GM18861 (cell line): ENCODE measurements around the gene LY86.
"Not testable (repeated sequence)": the region's sequence is repeated elsewhere in the genome, so short reads cannot be mapped to it uniquely, and the experiment has no call there.

Experiments used
- ATAC-seq: cut with Tn5 transposase; IDR thresholded peaks from one replicate; pipeline ENCODE4 v1.9.1; 2021; ENCODE audit not compliant: unreplicated experiment

Gene LY86

DNA sequence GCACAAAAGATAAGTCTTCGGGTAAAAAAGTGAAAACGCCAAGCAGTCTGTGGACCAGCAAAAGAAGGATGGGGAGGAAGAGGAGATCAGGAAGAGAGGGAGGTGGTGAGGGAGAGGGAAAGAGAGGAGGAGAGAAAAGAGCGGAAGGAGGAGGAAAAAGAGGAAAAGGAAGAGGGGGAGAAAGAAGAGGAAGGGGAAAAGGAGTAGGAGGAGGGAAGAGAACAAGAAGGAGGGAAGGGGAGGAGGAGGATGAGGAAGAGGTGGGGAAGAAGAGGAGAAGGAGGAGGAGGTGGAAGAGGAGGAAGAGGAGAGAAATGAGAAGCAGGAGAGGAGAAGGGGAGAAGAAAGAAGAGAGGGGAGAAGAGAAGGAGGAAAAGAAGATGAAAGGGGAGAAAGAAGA lies 6.5 kb downstream of the LY86 start:
- no peak for ATAC-seq

DNA sequence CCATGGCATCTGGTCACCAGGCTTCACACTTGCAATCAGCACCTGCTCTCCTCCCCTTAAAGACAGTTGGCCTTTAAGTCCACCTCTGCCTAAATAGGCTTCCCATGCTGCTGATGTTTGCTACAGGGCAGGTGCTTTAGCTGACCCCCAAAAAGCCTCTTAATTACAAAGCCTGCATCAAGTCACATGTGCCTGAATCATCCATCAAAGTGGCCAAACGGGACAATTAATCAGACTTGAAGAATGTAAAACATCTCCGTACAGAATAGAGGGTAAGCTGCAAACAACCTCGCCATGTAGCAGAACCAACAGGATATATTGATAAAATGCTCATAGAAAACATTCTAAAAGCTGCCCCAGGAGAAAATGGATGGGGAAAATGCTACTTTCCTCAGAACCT lies 7.4 kb downstream of the LY86 start:
- ATAC-seq, result no peak

DNA sequence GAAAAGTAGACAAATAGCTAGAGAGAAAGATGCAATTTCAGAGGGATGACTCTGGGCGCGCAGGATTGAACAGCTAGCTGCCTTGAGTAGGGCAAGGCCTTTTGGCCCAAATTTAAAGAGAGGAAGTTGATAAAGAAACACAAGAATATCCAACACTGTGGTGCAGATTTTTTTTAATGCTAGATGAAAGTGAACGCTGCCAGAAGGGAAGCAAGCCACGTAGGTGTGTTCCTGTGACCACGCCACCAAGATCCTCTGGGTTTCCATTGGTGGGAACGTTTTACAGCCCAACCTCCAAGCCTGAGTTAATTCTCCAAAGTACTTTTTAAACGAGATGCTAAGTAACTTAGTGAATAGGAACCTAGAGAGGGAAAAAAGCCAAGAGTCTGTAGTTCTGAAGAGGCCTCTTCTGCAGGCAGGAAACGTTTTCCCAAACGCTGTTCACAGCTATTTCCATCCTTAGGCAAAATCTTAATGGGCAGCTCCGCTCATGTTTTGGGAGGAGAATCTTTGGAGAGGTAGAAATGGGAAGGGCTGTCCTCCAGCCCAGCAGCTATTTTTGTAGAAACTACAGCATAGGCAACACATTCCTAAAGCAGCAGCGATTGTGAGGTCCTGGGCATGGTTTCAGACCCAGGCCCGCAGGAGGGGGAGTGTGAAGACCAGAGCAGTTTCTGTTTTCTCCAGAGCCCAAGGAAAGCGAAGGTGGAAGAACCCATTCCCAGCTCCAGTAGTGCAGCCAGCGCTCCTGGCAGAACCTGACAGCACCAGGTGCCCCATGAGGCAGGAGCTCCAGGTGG lies 8.2 kb downstream of the LY86 start:
- no peak for ATAC-seq

DNA sequence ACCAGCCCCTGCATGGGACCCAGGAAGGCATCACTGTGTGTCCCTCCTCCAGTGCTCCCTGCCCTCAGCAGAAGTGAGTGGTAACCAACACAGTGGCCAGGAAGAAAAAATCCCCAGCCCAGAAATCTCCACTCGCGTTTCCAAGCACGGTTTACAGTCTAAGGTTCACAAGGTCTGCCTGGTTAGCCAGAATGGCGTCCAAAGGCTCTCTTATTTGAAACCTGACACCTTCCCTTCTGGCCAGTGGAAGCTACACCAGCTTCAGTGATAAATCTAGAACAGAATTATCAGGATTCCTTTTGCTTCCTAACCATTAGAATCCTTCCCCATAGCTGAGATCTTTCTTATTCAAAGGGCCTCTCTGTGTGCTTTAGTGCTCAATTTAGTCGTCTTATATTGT lies 9.2 kb downstream of the LY86 start:
- ATAC-seq, result no peak

DNA sequence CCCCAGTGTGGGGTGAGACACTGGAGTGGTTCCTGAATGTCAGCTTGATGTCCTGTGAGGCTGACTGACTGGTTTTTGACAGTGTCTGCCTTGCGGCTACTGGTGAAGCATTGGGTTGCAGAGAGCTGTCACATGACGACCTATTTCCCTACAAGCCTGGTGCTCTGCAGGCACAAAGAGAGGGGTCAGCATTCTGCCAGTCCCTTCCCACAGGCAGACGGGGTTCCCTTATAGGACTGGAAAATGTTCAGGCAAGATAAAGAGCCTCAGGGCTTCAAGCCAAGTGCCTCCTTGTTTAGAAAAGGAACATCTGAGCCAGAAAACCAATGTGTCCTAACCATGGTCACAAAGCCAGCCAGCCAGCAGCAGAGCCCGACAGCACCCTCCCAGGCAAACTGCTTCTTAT lies 11.0 kb downstream of the LY86 start:
- ATAC-seq, result no peak

DNA sequence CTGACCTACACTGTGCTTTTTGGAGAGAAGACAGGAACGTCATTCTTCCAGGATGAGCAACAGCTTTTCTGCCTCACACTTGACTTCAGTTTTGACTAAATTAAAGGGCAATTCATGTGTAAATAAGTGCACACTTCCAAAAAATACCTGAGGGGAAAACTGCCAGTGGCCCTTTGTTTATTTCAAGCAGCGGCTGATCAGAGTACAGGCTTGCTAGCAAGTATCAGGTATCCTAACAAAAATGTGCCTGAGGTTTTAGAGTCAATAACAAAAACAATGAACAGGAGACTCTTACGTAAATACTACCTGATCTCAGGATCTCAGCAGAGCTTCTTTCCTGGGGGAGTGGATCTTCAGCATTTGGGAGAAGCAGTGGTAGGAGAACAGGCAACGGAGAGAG lies 12.4 kb downstream of the LY86 start:
- no peak for ATAC-seq

DNA sequence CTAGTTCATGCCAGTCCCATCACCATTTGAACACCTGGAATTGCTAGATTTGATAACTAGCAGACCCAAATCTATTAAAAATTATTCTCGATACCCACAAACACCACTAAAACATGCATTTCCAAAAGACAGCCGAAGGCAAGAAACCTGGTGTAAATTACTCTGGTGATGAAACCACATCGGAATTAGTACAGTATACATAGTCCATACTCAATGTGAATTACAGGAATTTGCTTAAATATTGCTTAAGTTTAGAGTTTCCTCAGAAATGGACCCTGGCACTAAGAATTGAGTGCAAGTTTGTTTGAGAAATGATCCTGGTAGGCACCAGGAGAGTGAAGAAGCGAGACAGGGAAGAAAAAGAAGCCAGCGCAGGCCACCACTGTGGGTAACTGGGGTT lies 13.7 kb downstream of the LY86 start:
- no peak for ATAC-seq

DNA sequence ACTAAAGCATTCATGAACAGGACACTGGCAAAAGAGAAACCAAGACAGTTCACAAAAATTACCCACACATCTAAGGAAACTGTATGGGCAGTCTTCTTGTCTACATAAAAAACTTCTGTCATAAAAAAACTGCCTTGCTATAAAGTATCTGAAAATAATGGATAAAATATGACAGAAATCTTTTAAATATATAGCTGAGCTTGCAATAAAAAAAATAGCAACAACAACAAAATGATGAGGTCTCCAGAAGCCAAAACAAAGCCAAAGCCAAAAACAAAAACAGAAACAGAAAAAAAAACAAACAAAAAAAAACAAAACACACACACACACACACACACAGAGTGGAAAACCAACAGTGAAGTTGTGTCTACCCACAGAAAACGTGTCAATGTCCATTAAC lies 14.8 kb downstream of the LY86 start:
- ATAC-seq, result no peak

DNA sequence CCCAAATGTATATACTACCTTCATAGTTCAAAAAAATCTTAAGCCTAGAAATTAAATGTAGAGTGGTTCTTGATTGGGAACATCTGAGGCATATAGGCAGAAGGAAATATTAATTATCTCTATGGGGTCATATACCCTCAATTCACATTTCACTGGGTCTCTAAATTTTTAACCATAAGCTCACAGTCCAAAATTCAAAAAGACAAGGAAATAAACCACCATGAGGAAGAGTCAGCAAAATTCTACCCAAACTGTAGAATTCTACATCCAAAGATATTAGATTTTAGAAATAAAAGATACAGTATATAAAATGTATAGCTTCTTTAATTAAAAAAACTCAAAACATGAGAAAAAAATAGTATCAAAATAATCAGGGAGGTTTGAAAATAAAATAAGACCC lies 15.5 kb downstream of the LY86 start:
- ATAC-seq, result no peak

DNA sequence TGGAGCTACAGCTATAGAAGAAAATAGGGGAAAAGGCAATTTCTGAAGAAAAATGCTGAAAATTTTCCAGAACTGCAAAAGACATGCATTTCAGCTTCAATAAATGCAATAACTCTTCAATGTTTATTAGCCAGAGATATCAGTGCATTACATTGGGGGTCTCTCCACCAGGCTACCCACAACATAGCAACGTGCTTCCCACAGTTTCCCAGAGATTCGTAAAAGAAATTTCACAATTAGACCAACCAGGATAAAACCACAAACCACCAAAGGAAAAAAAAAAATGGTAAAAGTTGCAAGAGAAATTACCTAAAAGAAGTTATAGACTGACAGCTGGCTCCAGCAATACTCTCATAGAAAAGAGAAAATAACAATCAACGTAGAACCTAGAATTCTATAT lies 16.0 kb downstream of the LY86 start:
- no peak for ATAC-seq

DNA sequence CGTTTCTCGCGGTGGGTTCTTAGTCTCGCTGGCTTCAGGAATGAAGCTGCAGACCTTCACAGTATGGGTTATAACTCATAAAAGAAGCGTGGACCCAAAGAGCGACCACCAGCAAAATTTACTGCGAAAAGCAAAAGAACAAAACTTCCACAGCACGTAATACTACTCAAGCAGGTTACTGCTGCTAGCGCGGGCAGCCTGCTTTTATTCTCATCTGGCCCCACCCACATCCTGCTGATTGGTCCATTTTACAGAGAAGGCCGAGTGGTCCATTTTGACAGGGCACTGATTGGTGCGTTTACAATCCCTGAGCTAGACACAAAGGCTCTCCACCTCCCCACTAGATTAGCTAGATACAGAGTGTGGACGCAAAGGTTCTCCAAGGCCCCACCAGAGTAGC lies 17.4 kb downstream of the LY86 start:
- no peak for ATAC-seq

DNA sequence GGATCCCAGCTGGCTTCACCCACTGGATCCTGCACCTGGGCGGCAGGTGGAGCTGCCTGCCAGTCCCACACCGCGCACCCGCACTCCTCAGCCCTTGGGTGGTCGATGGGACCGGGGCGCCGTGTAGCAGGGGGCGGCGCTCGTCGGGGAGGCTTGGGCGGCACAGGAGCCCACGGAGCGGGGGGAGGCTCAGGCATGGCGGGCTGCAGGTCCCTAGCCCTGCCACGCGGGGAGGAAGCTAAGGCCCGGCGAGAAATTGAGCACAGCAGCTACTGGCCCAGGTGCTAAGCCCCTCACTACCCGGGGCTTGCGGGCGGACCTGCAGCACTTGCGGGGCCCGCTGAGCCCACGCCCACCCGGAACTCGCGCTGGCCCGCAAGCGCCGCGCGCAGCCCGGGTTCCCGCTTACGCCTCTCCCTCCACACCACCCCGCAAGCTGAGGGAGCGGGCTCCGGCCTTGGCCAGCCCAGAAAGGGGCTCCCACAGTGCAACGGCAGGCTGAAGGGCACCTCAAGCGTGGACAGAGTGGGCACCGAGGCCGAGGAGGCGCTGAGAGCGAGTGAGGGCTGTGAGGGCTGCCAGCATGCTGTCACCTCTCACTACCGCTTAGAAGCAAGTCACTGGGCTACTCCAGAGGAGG lies 18.0 kb downstream of the LY86 start:
- not testable (repeated sequence) for ATAC-seq

DNA sequence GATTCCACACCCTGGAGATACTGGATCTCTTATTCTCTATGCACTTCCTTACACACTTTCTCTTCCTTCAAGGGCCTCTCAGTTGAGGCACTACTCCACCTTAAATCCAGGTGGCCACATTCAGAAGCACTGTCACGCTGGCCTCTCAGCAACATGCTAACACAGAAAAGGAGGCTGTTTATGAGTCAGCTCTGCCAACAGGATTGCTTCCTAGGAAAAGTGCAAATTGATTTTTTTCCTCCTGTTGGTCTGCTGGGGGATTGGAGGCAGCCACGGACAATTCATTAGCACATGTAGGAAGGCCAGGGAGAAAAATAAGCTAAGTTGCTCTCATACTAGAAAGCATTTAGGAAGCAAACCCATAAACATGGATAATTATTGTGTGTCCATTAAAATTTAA lies 20.9 kb downstream of the LY86 start:
- ATAC-seq, result no peak

DNA sequence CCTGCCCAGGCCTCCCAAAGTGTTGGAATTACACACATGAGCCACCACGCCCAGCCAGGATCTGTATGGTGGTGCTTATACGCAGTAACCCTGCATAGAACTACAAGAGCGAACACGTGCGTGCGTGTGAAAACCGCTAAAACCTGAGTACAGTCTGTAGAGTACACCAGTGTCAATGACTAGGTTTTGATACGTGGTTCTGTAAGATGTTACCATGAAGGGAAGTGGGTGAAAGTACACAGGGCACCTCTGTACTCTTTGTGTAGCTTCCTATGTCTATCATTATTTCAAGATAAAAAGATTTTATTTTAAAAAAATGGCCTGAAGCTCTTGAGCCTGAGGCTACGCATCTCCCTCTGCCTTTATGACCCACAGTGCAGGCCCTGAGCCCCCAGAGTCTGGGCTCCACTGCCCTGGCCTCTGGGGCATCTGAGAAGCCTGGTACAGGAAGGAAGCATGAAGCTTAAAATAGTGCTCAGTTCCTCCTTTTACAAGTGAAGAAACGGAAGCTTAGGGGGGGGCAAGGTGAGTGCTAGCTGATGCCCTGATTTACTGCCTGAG lies 21.6 kb downstream of the LY86 start:
- ATAC-seq, result peak; percentile 91

DNA sequence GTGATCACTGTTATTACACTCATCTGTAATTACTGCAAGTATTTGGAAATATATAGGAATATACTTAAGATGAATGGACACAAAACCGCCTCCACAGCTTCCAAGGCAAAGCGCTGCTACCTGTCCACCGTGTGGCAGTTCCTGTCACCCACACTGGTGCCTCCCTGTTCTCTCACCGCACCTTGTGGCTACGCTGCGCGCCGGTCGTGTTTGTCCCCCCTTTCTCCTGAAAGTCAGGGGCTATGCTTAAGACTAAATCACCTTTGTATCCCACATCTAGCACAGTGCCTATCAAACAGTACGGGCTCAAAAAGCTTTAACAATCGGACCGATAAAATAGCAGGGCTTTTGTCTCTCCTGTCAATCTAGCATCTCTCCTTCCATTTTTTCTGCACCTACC lies 23.0 kb downstream of the LY86 start:
- no peak for ATAC-seq

DNA sequence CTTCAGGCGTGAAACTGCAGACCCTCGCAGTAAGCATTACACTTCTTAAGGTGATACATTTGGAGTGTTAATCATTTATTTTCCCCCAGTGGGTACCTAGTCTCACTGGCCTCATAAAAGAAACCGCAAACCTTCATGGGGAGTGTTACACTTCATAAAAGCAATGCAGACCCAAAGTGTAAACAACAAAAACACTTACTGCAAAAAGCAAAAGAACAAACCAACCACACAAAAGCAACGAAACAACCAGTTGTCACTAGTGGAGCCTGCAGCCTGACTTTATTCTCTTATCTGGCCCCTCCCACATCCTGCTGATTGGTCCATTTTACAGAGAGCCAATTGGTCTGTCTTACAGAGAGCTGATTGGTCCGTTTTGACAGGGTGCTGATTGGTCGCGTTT lies 23.8 kb downstream of the LY86 start:
- ATAC-seq, result no peak

DNA sequence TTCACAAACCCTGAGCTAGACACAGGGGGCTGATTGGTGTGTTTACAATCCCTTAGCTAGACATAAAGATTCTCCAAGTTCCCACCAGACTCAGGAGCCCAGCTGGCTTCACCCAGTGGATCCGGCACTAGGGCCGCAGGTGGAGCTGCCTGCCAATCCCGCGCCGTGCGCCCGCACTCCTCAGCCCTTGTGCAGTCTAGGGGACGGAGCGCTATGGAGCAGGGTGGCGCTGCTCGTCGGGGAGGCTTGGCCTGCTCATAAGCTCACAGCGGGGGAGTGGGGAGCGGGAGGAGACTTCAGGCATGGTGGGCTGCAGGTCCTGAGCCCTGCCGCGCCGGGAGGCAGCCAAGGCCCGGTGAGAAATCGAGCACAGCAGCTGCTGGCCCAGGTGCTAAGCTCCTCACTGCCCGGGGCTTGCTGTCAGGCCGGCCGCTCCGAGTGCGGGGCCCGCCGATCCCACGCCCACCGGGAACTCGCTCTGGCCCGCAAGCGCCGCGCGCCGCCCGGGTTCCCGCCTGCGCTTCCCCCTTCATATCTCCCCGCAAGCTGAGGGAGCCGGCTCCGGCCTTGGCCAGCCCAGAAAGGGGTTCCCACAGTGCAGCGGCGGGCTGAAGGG lies 24.7 kb downstream of the LY86 start:
- ATAC-seq, result not testable (repeated sequence)

DNA sequence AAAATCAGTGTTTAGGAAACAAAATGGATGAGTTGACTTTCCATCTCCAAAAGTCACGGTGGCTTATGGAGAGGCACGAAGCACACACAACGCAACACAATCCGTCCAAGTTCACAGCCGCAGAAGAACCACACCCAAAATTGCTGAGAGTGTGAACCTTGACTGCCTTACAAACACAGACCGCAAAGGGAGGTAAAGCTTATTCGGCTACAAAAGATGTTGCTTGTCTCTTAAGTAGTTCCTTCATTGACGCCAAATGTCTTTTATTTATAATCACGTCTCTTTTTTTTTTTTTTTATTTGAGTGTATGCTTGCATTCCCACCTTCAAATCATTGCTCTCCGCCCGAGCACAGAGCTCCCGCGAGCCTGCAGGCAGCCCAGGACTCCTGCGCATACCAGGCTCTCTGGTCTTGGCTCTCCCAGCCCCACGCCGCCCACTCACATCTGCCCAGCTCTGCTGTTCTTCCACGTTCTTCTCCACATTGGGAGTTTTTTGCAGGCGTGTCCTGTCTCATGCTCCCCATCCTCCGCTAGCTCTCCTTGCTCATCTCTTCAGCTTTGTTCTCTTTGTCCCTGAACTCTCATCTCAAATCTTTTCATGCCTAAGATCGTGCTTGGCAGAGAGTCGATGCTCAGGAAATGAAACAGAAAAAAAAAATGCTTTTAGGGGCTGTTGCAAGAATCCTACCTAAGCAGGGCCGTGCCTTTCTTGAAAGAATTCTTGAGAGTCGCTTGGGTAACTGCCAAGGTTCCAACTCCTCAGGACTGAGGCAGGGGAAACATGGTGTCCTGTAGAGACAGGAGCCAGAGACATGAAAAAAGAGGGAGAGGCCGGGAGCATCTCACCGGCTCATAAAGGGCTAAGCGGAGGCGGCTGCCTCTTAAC lies 25.8 kb downstream of the LY86 start:
- no peak for ATAC-seq

DNA sequence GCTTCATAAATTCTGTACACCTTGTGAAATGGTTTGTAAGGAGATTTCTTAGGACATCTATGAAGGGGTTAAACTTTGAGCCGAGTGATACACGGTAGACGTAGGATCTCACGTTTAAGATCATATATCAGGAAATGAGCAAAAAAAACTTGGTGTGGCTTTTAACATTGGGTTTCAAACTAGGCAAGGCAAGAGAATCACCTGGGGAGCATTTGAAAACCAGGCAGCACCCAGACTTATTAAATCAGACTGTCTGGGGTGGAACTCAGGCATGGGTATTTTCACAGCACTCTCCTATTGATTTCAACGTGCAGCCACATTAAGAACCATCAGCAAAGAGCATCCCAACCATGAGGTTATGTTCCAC lies 26.4 kb downstream of the LY86 start:
- no peak for ATAC-seq

DNA sequence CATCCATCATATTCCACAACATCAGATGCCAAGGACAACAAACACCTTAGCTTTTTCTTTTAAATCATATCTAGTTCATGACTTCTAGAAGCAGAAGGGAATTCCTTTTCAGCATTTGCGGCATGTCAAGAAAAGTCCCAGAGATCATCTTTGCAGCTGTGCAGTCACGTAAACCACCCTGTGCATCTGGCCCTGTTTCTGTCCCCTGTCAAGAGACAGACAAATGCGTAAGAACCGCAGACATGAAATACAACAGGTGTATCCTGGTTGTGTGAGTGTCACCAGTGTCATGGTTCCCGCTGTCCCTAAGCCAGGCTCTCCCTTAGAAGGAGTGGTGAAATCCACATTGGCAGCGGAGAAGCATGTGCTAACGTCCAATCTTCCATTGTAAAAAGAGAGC lies 28.1 kb downstream of the LY86 start:
- ATAC-seq, result no peak
